ENCODE data around the gene SCMH1.
A peak's percentile ranks its signal among the peaks of the same experiment; 100 is the strongest.

SCMH1 gene

GRCh38 chr1:41015897-41016470 lies 226.1 kb downstream of the SCMH1 start:
- DNase-seq (ENCODE audit: extremely low spot score, insufficient read length, low read depth) (no peak), FAIRE-seq (no peak)

GRCh38 chr1:41015281-41015896 lies 226.7 kb downstream of the SCMH1 start:
- FAIRE-seq (no peak), DNase-seq (ENCODE audit: extremely low spot score, insufficient read length, low read depth) (no peak)

GRCh38 chr1:41014871-41015270 lies 227.2 kb downstream of the SCMH1 start:
- FAIRE-seq (no peak), DNase-seq (ENCODE audit: extremely low spot score, insufficient read length, low read depth) (no peak)

- DNase-seq (ENCODE audit: extremely low spot score, insufficient read length, low read depth) (no peak), FAIRE-seq (no peak)
These were observed 228.3 kb downstream of the SCMH1 start for GRCh38 chr1:41013796-41014195.

- no peak for FAIRE-seq
- DNase-seq (ENCODE audit: extremely low spot score, insufficient read length, low read depth): no peak
These were observed 229.1 kb downstream of the SCMH1 start for GRCh38 chr1:41013024-41013423.

GRCh38 chr1:41010345-41010744 lies 231.8 kb downstream of the SCMH1 start:
- DNase-seq (ENCODE audit: extremely low spot score, insufficient read length, low read depth): no peak
- FAIRE-seq: no peak

GRCh38 chr1:41009466-41009865 lies 232.6 kb downstream of the SCMH1 start:
- no peak for FAIRE-seq
- no peak for DNase-seq (ENCODE audit: extremely low spot score, insufficient read length, low read depth)

- FAIRE-seq: no peak
These were observed 234.9 kb downstream of the SCMH1 start for GRCh38 chr1:41006942-41007865.

GRCh38 chr1:41005876-41006275 lies 236.2 kb downstream of the SCMH1 start:
- FAIRE-seq (no peak), DNase-seq (ENCODE audit: extremely low spot score, insufficient read length, low read depth) (no peak)

More at GRCh38 chr1:41006942-41007865, 234.9 kb downstream of the SCMH1 start:
- no peak for DNase-seq (ENCODE audit: extremely low spot score, insufficient read length, low read depth)

GRCh38 chr1:41003640-41004220 lies 238.4 kb downstream of the SCMH1 start:
- peak; percentile 81 for DNase-seq (ENCODE audit: extremely low spot score, insufficient read length, low read depth)
- FAIRE-seq: peak; percentile 99

GRCh38 chr1:41003127-41003639 lies 238.9 kb downstream of the SCMH1 start:
- no peak for DNase-seq (ENCODE audit: extremely low spot score, insufficient read length, low read depth)
- no peak for FAIRE-seq

GRCh38 chr1:40998668-40999067 lies 243.4 kb downstream of the SCMH1 start:
- FAIRE-seq (no peak), DNase-seq (ENCODE audit: extremely low spot score, insufficient read length, low read depth) (no peak)

- no peak for FAIRE-seq
- DNase-seq (ENCODE audit: extremely low spot score, insufficient read length, low read depth): no peak
These were observed 245.0 kb downstream of the SCMH1 start for GRCh38 chr1:40997096-40997495.

GRCh38 chr1:40989066-40989465 lies 253.0 kb downstream of the SCMH1 start:
- FAIRE-seq (no peak), DNase-seq (ENCODE audit: extremely low spot score, insufficient read length, low read depth) (no peak)

GRCh38 chr1:40988280-40988679 lies 253.8 kb downstream of the SCMH1 start:
- DNase-seq (ENCODE audit: extremely low spot score, insufficient read length, low read depth) (no peak), FAIRE-seq (no peak)

- no peak for DNase-seq (ENCODE audit: extremely low spot score, insufficient read length, low read depth)
- FAIRE-seq: no peak
These were observed 254.4 kb downstream of the SCMH1 start for GRCh38 chr1:40987439-40988276.

GRCh38 chr1:40986956-40987355 lies 255.2 kb downstream of the SCMH1 start:
- FAIRE-seq: no peak

GRCh38 chr1:40986328-40986783 lies 255.8 kb downstream of the SCMH1 start:
- no peak for FAIRE-seq

More at GRCh38 chr1:40986956-40987355, 255.2 kb downstream of the SCMH1 start:
- DNase-seq (ENCODE audit: extremely low spot score, insufficient read length, low read depth): no peak

GRCh38 chr1:40985875-40986274 lies 256.2 kb downstream of the SCMH1 start:
- FAIRE-seq: no peak
- no peak for DNase-seq (ENCODE audit: extremely low spot score, insufficient read length, low read depth)

More at GRCh38 chr1:40986328-40986783, 255.8 kb downstream of the SCMH1 start:
- no peak for DNase-seq (ENCODE audit: extremely low spot score, insufficient read length, low read depth)
